Vagina (tissue), 2 donors: ENCODE results near the gene RAET1L.

Source experiments
- CTCF ChIP-seq, 3 experiments: fragments of 450-650 bp in 2 of 3; fragments of 200-600 bp in 1 of 3; sonication (generic) in 1 of 3; IDR thresholded peaks; one replicate each; pipeline ENCODE4 v1.5.1; 2017 to 2019; ENCODE audit warnings: antibody characterized with exemption in 3 of 3, mild to moderate bottlenecking in 2 of 3, moderate library complexity in 2 of 3
- POLR2A ChIP-seq, 2 donors: fragments of 450-650 bp; IDR thresholded peaks; one replicate each; pipeline ENCODE4 v1.6.1; 2017; ENCODE audit warnings: antibody characterized with exemption in 2 of 2, mild to moderate bottlenecking in 2 of 2, moderate library complexity in 2 of 2

- TF ChIP-seq CTCF (IDR thresholded peaks at IDR 0.05) (no peak), POLR2A (IDR thresholded peaks at IDR 0.05) (no peak)
Observed at GRCh38 chr6:149995235-149995750, 30.0 kb downstream of the RAET1L start.
